ENCODE results near the gene DET1. TPM values are rescaled to one million over a fixed set of nuclear protein-coding genes. Genes with fewer than 3 reads are reported as not detected.
"Not testable (repeated sequence)": the region's sequence is repeated elsewhere in the genome, so short reads cannot be mapped to it uniquely, and the experiment has no call there.

Gene DET1
- total RNA-seq, 4 donors from 2014 or later: 4.3 to 12.2 (median 6.7) TPM

DNA sequence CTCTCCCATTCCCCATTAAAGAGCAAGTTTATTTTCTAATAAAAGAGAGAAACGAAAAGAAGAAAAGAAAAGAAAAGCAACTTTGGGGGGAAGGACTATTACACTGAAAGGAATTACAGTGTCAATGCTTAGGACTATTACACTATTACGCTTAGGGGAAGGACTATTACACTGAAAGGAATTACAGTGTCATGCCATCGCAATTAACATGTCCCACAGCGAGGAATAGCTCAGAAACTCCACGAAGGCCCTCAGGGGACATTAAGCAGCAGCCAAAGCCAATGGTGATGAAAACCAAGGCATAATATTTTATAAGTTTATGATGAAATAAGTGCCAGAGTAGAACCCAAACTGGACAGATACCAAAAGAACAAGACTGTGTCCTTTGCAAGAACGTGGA is 22.1 kb upstream of the DET1 start:
- Histone ChIP-seq H3K4me1 (no peaks in the 10 kb centered on the region), H3K9me3 (no peaks in the 10 kb centered on the region), H3K36me3 (no peaks in the 10 kb centered on the region), H3K27ac (no peak overlapping the region), H3K27me3 (peaks cover 9% of the 10 kb centered on the region), H3K4me3 (no peak overlapping the region)
- DNase-seq (ENCODE audit: low spot score in 2 of 2): no peak
- no peak for TF ChIP-seq POLR2A (IDR thresholded peaks at IDR 0.05)
- TF ChIP-seq EP300 (IDR thresholded peaks at IDR 0.05): no peak
- no peak for TF ChIP-seq POLR2AphosphoS5 (IDR thresholded peaks at IDR 0.05)
- TF ChIP-seq, protein P1, sequence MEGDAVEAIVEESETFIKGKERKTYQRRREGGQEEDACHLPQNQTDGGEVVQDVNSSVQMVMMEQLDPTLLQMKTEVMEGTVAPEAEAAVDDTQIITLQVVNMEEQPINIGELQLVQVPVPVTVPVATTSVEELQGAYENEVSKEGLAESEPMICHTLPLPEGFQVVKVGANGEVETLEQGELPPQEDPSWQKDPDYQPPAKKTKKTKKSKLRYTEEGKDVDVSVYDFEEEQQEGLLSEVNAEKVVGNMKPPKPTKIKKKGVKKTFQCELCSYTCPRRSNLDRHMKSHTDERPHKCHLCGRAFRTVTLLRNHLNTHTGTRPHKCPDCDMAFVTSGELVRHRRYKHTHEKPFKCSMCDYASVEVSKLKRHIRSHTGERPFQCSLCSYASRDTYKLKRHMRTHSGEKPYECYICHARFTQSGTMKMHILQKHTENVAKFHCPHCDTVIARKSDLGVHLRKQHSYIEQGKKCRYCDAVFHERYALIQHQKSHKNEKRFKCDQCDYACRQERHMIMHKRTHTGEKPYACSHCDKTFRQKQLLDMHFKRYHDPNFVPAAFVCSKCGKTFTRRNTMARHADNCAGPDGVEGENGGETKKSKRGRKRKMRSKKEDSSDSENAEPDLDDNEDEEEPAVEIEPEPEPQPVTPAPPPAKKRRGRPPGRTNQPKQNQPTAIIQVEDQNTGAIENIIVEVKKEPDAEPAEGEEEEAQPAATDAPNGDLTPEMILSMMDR (IDR thresholded peaks at IDR 0.05): no peak
- WGBS: 55% methylated on average over 6 of the region's 6 CpGs

DNA sequence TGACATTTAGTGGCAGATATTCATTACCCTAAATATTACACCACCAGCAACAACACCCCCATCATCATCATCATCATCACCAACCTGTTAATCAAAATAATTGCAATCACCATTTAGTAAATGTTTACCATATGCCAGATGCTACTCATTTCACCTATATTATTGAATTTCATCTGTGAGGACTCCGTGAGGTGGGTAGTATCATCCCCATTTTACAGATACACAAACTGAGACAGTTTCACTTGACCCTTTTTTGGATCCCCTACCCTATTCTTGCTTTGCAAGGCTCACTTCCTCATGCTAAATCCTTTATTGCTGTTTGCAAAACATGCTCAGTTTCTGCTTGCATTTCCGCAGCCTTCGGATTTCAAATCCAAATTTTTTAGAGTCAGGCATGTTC is 18.3 kb upstream of the DET1 start:
- Histone ChIP-seq H3K27ac (no peak overlapping the region), H3K4me1 (no peaks in the 10 kb centered on the region), H3K9me3 (no peaks in the 10 kb centered on the region), H3K27me3 (no peaks in the 10 kb centered on the region), H3K36me3 (no peaks in the 10 kb centered on the region), H3K4me3 (no peak overlapping the region)
- no peak for TF ChIP-seq POLR2AphosphoS5 (IDR thresholded peaks at IDR 0.05)
- DNase-seq (ENCODE audit: low spot score in 2 of 2): no peak
- 85% methylated on average over 3 of the region's 3 CpGs for WGBS

DNA sequence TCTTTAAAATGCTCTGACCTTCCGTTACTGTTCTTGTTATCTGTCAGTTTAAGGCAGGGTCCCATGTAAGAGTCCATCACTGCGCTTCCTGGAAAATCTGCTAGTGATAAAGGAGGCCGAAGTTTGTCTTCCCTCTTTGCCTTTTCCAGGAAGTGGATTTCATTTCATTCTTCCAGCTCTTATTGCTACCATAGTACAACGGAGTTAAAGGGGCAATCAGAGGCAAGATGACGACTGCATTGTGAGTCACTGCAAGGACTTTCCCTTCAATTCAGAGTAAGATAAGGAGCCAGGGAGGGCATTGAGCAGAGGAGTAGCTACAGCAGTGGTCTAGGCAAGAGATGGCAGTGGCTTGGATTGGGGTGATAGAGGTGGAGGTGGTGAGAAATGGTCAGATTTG is 17.2 kb upstream of the DET1 start:
- no peak for DNase-seq (ENCODE audit: low spot score in 2 of 2)
- no peak overlapping the region for H3K4me3 ChIP-seq
- no peaks in the 10 kb centered on the region for H3K27me3 ChIP-seq
- 76% methylated on average over 5 of the region's 5 CpGs for WGBS
- H3K36me3 ChIP-seq: no peaks in the 10 kb centered on the region
- no peaks in the 10 kb centered on the region for H3K4me1 ChIP-seq
- H3K9me3 ChIP-seq: no peaks in the 10 kb centered on the region
- TF ChIP-seq EP300 (IDR thresholded peaks at IDR 0.05): no peak
- no peak for TF ChIP-seq POLR2A (IDR thresholded peaks at IDR 0.05)
- TF ChIP-seq, protein P1 (IDR thresholded peaks at IDR 0.05): no peak
- TF ChIP-seq POLR2AphosphoS5 (IDR thresholded peaks at IDR 0.05): no peak
- H3K27ac ChIP-seq: no peak overlapping the region

DNA sequence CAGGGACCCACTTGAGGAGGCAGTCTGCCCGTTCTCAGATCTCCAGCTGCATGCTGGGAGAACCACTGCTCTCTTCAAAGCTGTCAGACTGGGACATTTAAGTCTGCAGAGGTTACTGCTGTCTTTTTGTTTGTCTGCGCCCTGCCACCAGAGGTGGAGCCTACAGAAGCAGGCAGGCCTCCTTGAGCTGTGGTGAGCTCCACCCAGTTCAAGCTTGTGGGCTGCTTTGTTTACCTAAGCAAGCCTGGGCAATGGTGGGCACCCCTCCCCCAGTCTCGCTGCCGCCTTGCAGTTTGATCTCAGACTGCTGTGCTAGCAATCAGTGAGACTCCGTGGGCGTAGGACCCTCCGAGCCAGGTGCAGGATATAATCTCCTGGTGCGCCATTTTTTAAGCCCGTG is 13.1 kb upstream of the DET1 start:
- not testable (repeated sequence) for H3K36me3 ChIP-seq; H3K9me3 ChIP-seq; H3K4me3 ChIP-seq; H3K27me3 ChIP-seq; H3K27ac ChIP-seq; DNase-seq (ENCODE audit: low spot score in 2 of 2); H3K4me1 ChIP-seq
- 90% methylated on average over 7 of the region's 9 CpGs for WGBS

DNA sequence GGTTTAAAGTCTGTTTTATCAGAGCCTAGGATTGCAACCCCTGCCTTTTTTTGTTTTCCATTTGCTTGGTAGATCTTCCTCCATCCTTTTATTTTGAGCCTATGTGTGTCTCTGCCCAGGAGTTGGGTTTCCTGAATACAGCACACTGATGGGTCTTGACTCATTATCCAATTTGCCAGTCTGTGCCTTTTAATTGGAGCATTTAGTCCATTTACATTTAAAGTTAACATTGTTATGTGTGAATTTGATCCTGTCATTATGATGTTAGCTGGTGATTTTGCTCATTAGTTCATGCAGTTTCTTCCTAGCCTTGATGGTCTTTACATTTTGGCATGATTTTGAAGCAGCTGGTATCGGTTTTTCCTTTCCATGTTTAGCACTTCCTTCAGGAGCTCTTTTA is 11.5 kb upstream of the DET1 start:
- H3K9me3 ChIP-seq; H3K4me3 ChIP-seq; H3K4me1 ChIP-seq; H3K27me3 ChIP-seq; DNase-seq (ENCODE audit: low spot score in 2 of 2); H3K27ac ChIP-seq; H3K36me3 ChIP-seq: not testable (repeated sequence)
- WGBS: 78% methylated on average over 1 of the region's 1 CpG

DNA sequence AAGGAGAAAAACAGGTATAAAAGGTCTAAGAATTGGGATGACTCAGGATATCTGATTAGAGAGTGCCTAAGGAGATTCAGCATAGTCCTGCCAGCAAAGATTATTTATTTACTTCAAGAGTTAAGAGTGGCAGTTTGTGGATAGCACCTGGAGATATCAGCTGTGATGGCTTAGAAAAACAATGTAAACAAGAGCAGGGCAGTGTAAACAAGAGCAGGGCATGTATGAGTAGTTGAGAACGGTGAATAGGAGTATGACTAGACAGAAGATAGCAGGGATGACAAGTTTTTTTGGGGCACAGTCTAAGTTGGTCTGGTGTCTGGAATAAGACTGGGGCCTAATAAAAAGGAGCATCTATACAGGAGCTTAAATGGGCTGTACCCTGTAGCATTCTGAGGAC is 1.5 kb upstream of the DET1 start:
- not testable (repeated sequence) for H3K36me3 ChIP-seq; H3K4me1 ChIP-seq; H3K27me3 ChIP-seq; DNase-seq (ENCODE audit: low spot score in 2 of 2); H3K4me3 ChIP-seq; H3K9me3 ChIP-seq; H3K27ac ChIP-seq
- 89% methylated on average over 1 of the region's 1 CpG for WGBS

DNA sequence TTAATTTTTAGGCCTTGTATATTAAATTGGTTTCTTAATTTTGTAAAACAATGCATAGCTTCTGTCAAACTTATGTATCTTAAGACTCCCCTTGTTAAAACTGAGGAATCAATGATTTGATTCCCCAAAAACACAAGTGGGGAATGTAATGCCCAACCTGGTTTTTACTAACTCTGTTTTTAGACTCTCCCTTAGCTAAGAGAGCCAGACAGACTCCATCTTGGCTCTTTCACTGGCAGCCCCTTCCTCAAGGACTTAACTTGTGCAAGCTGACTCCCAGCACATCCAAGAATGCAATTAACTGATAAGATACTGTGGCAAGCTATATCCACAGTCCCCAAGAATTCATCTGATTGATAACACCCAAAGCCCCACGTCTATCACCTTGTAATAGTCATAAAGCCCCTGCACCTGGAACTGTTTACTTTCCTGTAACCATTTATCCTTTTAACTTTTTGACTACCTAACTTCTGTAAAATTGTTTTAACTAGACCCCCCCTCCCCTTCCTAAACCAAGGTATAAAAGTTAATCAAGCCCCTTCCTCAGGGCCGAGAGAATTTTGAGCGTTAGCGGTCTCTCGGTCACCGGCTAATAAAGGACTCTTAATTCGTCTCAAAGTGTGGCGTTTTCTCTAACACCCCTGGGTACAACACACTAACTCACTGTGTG is 768 bp downstream of the DET1 start:
- 4% methylated on average over 7 of the region's 8 CpGs for WGBS
- not testable (repeated sequence) for H3K27me3 ChIP-seq; H3K4me1 ChIP-seq; H3K36me3 ChIP-seq; DNase-seq (ENCODE audit: low spot score in 2 of 2); H3K9me3 ChIP-seq
- H3K4me3 ChIP-seq: peak overlapping the region; percentile 60
- H3K27ac ChIP-seq: peak overlapping the region; percentile 78

DNA sequence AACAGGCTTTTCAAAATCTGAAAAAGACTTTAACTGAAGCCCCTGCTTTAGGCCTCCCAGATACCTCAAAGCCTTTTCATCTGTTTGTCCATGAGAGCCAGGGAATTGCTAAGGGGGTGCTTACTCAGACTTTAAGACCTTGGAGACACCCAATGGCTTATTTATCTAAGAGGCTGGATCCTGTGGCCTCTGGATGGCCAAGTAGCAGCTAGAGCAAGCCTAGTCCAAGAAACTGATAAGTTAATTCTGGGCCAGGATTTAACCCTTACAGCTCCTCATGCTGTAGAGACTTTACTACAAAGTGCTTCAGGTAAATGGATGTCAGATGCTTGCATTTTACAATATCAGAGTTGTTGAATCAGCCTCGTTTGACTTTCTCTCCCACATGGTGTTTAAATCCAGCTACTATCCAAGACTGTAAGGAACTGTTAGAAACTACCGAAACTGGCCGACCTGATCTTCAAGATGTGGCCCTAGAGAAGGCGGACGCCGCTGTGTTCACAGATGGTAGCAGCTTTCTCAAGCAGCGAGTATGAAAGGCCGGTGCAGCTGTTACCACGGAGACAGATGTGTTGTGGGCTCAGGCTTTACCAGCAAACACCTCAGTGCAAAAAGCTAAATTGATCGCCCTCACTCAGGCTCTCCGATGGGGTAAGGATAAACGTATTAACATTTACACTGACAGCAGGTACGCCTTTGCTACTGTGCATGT is 3.3 kb downstream of the DET1 start:
- 88% methylated on average over 13 of the region's 13 CpGs for WGBS
- no peaks in the 10 kb centered on the region for H3K9me3 ChIP-seq
- H3K27me3 ChIP-seq: no peaks in the 10 kb centered on the region
- H3K4me3 ChIP-seq: no peak overlapping the region
- TF ChIP-seq EP300 (IDR thresholded peaks at IDR 0.05) (no peak), POLR2A (IDR thresholded peaks at IDR 0.05) (no peak), POLR2AphosphoS5 (IDR thresholded peaks at IDR 0.05) (no peak)
- TF ChIP-seq, protein P1 (IDR thresholded peaks at IDR 0.05): no peak
- DNase-seq (ENCODE audit: low spot score in 2 of 2): no peak
- no peaks in the 10 kb centered on the region for H3K36me3 ChIP-seq
- H3K27ac ChIP-seq: no peak overlapping the region
- no peaks in the 10 kb centered on the region for H3K4me1 ChIP-seq

Measured in suprapubic skin (tissue), 4 donors.